Mesothelial cell of epicardium (in vitro differentiated cells): ENCODE results near the gene PPP2R5E. TPM values are rescaled to one million over a fixed set of nuclear protein-coding genes. Genes with fewer than 3 reads are reported as not detected.
A peak's percentile ranks its signal among the peaks of the same experiment; 100 is the strongest.

Experiments used
- DNase-seq, 2 experiments: peaks; one replicate each; pipeline ENCODE4 v3.0.0; 2021; ENCODE audit warnings: low spot score in 2 of 2; ENCODE audit not compliant: unreplicated experiment in 2 of 2
- H3K27ac Mint-ChIP-seq: 2 replicates; pipeline ENCODE4 v1.8.0; 2021; ENCODE audit warnings: mixed read lengths
- H3K27me3 Mint-ChIP-seq: 2 replicates; pipeline ENCODE4 v1.8.0; 2021; ENCODE audit warnings: low read depth, mixed read lengths
- H3K36me3 Mint-ChIP-seq: 2 replicates; pipeline ENCODE4 v1.8.0; 2021; ENCODE audit warnings: mixed read lengths
- H3K4me1 Mint-ChIP-seq: 2 replicates; pipeline ENCODE4 v1.8.0; 2021; ENCODE audit warnings: mixed read lengths
- H3K4me3 Mint-ChIP-seq: 2 replicates; pipeline ENCODE4 v1.8.0; 2021; ENCODE audit warnings: mild to moderate bottlenecking, moderate library complexity, mixed read lengths
- H3K9me3 Mint-ChIP-seq: 2 replicates; pipeline ENCODE4 v1.8.0; 2021; ENCODE audit warnings: mixed read lengths
- total RNA-seq: library from RNA; stranded (reverse); gene quantifications from 3 replicates; pipeline ENCODE4 v1.2.1, GENCODE V29; 2021
- TF ChIP-seq, protein P1 (sequence below): fragments of 200-600 bp; sonication (generic); IDR thresholded peaks from one replicate; pipeline ENCODE4 v1.5.0; 2021; ENCODE audit warnings: antibody characterized with exemption; ENCODE audit not compliant: unreplicated experiment

The PPP2R5E gene
- total RNA-seq, 1 donor from 2014 or later: 58.2 TPM

DNA sequence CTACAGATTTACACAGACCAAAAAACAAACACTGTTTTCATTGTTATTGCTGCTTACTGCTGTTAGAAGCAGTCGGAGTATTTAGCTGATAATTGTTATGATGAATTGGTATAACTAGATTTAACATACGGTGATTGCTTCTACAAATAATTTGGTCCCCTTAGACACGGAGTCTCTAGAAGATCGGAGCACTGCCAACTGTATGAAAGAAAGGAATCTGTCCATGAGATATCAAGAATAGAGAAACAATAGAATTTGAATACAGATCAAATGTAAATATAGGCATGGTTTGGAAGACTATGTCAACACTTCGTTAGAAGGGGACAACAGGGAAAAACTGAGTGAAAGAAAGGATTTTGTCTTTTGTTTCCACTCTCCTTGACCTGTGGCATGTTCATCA, 110.9 kb downstream of the PPP2R5E start:
- peak overlapping the region; percentile 31 for H3K27ac Mint-ChIP-seq
- peaks cover 46% of the 10 kb centered on the region for H3K4me1 Mint-ChIP-seq
- no peaks in the 10 kb centered on the region for H3K36me3 Mint-ChIP-seq
- H3K4me3 Mint-ChIP-seq: no peak overlapping the region
- no peak for DNase-seq
- no peaks in the 10 kb centered on the region for H3K27me3 Mint-ChIP-seq
- TF ChIP-seq, protein P1, sequence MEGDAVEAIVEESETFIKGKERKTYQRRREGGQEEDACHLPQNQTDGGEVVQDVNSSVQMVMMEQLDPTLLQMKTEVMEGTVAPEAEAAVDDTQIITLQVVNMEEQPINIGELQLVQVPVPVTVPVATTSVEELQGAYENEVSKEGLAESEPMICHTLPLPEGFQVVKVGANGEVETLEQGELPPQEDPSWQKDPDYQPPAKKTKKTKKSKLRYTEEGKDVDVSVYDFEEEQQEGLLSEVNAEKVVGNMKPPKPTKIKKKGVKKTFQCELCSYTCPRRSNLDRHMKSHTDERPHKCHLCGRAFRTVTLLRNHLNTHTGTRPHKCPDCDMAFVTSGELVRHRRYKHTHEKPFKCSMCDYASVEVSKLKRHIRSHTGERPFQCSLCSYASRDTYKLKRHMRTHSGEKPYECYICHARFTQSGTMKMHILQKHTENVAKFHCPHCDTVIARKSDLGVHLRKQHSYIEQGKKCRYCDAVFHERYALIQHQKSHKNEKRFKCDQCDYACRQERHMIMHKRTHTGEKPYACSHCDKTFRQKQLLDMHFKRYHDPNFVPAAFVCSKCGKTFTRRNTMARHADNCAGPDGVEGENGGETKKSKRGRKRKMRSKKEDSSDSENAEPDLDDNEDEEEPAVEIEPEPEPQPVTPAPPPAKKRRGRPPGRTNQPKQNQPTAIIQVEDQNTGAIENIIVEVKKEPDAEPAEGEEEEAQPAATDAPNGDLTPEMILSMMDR: no peak
- no peaks in the 10 kb centered on the region for H3K9me3 Mint-ChIP-seq

DNA sequence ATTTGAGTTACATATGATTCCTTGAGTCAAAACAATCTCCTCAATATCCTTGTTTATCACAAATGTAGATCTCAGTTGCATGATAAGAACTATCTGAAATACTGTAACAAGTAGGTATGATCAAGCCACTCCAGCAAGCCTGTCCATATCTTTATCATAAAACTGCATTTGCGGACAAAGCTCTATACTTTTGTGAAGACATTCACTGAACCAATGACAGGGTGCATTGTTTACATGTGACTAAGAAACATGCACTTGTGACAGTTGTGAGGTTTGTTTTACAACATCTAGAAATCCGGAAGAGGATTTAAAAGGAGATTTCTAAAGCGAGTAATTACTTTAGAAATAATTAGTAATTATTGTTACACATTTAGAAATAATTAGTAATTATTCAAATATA, 111.7 kb downstream of the PPP2R5E start:
- H3K9me3 Mint-ChIP-seq: no peaks in the 10 kb centered on the region
- no peak overlapping the region for H3K4me3 Mint-ChIP-seq
- H3K27me3 Mint-ChIP-seq: no peaks in the 10 kb centered on the region
- H3K4me1 Mint-ChIP-seq: peaks cover 44% of the 10 kb centered on the region
- H3K27ac Mint-ChIP-seq: no peak overlapping the region
- no peaks in the 10 kb centered on the region for H3K36me3 Mint-ChIP-seq
- no peak for DNase-seq
- TF ChIP-seq, protein P1: no peak

DNA sequence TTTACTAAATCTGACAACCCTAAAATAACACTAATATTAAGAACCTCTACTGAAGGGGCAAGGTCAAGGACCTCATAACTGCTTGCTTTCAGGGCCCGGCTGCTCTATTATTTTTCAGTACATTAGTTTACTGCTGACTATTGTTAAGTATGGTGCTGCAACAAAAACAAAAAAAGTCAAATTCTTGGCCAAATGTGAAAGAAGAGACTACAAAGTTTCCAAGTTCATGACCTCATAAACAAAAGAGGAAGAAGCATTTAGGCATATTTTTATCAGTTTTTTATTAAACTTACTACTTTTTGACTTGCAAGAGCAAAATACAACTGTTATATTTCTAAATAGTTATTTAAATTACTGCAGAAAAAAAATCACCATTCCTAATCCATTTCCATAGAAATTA, 114.7 kb downstream of the PPP2R5E start:
- Mint-ChIP-seq H3K27ac (no peak overlapping the region), H3K4me1 (peaks cover 23% of the 10 kb centered on the region), H3K4me3 (no peak overlapping the region), H3K36me3 (no peaks in the 10 kb centered on the region), H3K27me3 (no peaks in the 10 kb centered on the region), H3K9me3 (no peaks in the 10 kb centered on the region)
- TF ChIP-seq, protein P1: no peak
- no peak for DNase-seq

DNA sequence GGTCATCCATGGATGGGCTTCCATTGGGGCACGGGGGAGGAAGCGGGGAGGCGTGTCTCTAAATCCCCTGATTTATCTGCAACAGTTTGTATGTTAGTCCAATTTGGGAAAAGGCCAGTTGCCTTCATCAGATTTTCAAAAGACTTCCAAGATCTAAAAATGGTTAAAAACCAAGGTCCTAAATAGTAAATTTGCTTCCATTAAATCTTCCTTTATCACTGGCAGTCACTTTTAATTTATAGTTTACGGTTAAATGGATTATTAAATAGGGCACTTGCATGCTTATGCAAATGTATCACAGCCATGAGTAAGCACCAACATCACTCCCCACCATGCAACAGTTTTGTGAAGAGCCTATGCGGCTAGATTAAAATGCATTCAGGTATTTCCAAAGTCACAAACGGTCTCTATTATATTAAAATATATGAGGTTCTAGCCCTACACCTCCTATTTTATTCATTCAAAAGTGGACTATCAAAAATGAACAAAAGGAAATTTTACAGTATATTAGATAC, 116.3 kb downstream of the PPP2R5E start:
- Mint-ChIP-seq H3K4me1 (peaks cover 20% of the 10 kb centered on the region), H3K9me3 (no peaks in the 10 kb centered on the region), H3K36me3 (no peaks in the 10 kb centered on the region), H3K27me3 (no peaks in the 10 kb centered on the region), H3K27ac (no peak overlapping the region), H3K4me3 (no peak overlapping the region)
- no peak for DNase-seq
- TF ChIP-seq, protein P1: no peak

DNA sequence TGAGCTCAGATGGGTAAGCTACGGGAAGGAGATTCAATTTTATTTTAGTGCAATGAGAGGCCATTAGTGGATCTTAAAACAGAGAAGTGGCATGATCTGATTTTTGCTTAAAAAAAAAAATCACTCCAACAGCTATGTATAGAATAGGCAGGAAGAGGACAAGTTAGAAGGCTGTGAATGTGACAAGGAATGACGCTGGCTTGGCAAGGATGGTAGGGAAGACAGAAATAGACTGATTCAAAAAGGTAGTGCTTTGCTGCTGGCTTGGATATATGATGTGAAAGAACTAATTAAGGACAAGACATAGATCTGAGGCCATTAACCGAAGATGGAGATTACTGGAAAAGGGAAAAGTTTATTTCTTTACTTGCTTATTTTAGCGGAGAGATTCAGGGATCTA, 119.3 kb downstream of the PPP2R5E start:
- TF ChIP-seq, protein P1: no peak
- no peak overlapping the region for H3K27ac Mint-ChIP-seq
- no peak overlapping the region for H3K4me3 Mint-ChIP-seq
- no peaks in the 10 kb centered on the region for H3K27me3 Mint-ChIP-seq
- H3K4me1 Mint-ChIP-seq: peaks cover 16% of the 10 kb centered on the region
- DNase-seq: no peak
- no peaks in the 10 kb centered on the region for H3K9me3 Mint-ChIP-seq
- peaks cover 16% of the 10 kb centered on the region for H3K36me3 Mint-ChIP-seq

DNA sequence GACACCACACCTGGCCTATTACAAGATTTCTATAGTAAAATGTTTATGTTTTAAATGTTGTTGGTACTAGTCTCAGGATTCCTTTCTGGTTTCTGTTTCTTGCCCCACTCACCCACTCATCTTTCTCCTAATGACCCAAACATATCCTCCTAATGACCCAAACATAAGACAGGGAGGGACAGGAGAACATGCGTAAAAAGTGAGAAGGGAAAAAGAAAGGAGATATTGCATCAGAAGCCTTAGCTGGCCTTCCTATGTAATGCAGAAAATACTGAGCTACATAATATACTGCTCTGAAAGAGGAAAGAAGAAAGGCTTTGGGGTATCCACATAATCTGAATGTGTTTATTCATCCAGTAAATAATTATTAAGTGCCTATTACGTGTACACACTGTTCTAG, 119.8 kb downstream of the PPP2R5E start:
- no peak for DNase-seq
- Mint-ChIP-seq H3K4me3 (no peak overlapping the region), H3K36me3 (peaks cover 16% of the 10 kb centered on the region), H3K27me3 (no peaks in the 10 kb centered on the region), H3K27ac (no peak overlapping the region), H3K4me1 (peaks cover 16% of the 10 kb centered on the region), H3K9me3 (no peaks in the 10 kb centered on the region)
- TF ChIP-seq, protein P1: no peak
